GM12873 (cell line): Measurements from ENCODE around the gene AKAP10.

Experiments used
- CTCF ChIP-seq: IDR thresholded peaks from 2 replicates; pipeline ENCODE4 v1.5.1; 2012; ENCODE audit warnings: low read depth, mild to moderate bottlenecking, moderate library complexity, low read length, control low read depth; ENCODE audit not compliant: insufficient read depth; ENCODE audit errors: missing control alignments

Gene AKAP10

GRCh38 chr17:19943599-19943998, 34.0 kb downstream of the AKAP10 start:
- TF ChIP-seq CTCF, result no peak

GRCh38 chr17:19943026-19943425, 34.6 kb downstream of the AKAP10 start:
- TF ChIP-seq CTCF, result no peak

GRCh38 chr17:19940722-19941464, 36.7 kb downstream of the AKAP10 start:
- TF ChIP-seq CTCF, result no peak

- TF ChIP-seq CTCF, result no peak
These were observed 37.5 kb downstream of the AKAP10 start for GRCh38 chr17:19939993-19940721.

GRCh38 chr17:19938736-19939135, 38.9 kb downstream of the AKAP10 start:
- no peak for TF ChIP-seq CTCF

GRCh38 chr17:19937522-19937921, 40.1 kb downstream of the AKAP10 start:
- TF ChIP-seq CTCF, result no peak

GRCh38 chr17:19935169-19935568, 42.5 kb downstream of the AKAP10 start:
- no peak for TF ChIP-seq CTCF
